HepG2 (cell line): ENCODE measurements around the gene GDPGP1. TPM values are rescaled to one million over a fixed set of nuclear protein-coding genes. Genes with fewer than 3 reads are reported as not detected.
A peak's percentile ranks its signal among the peaks of the same experiment; 100 is the strongest.

Source experiments
- FOXP4 ChIP-seq: sonication (generic); formaldehyde crosslinking; IDR thresholded peaks from 2 replicates; pipeline ENCODE4 v1.4.0; 2020; ENCODE audit warnings: missing genetic modification reagents
- HIC2 ChIP-seq: sonication (generic); formaldehyde crosslinking; IDR thresholded peaks from 2 replicates; pipeline ENCODE4 v1.9.0; 2022; ENCODE audit warnings: low read depth, missing genetic modification reagents
- MAX ChIP-seq: IDR thresholded peaks from 2 replicates; pipeline ENCODE4 v1.6.1; 2012; ENCODE audit warnings: inconsistent platforms
- MED8 ChIP-seq: sonication (generic); formaldehyde crosslinking; IDR thresholded peaks from 2 replicates; pipeline ENCODE4 v1.8.1; 2023; ENCODE audit warnings: mild to moderate bottlenecking, missing genetic modification reagents; ENCODE audit not compliant: insufficient replicate concordance
- MLX ChIP-seq: IDR thresholded peaks from 2 replicates; pipeline ENCODE4 v1.6.1; 2016
- NCOA2 ChIP-seq: sonication (generic); formaldehyde crosslinking; IDR thresholded peaks from 2 replicates; pipeline ENCODE4 v1.8.0; 2022; ENCODE audit warnings: inconsistent platforms
- RXRA ChIP-seq: sonication (generic); formaldehyde crosslinking; IDR thresholded peaks from 2 replicates; pipeline ENCODE4 v1.5.1; 2020; ENCODE audit warnings: missing genetic modification reagents
- TEAD3 ChIP-seq: optimal IDR thresholded peaks from 2 replicates; pipeline ENCODE3; 2016; ENCODE audit warnings: borderline replicate concordance
- UBTF ChIP-seq: sonication (generic); formaldehyde crosslinking; IDR thresholded peaks from 2 replicates; pipeline ENCODE4 v1.4.0; 2020; ENCODE audit warnings: mild to moderate bottlenecking, missing genetic modification reagents
- ZBTB8A ChIP-seq: sonication (generic); formaldehyde crosslinking; IDR thresholded peaks from 2 replicates; pipeline ENCODE4 v1.4.0; 2020; ENCODE audit warnings: mild to moderate bottlenecking, low read depth, missing genetic modification reagents, borderline replicate concordance
- ZNF10 ChIP-seq: sonication (generic); formaldehyde crosslinking; IDR thresholded peaks from 2 replicates; pipeline ENCODE4 v1.4.0; 2020; ENCODE audit warnings: mild to moderate bottlenecking, low read depth, missing genetic modification reagents, borderline replicate concordance
- ZNF367 ChIP-seq: sonication (generic); formaldehyde crosslinking; IDR thresholded peaks from 2 replicates; pipeline ENCODE4 v1.4.0; 2020; ENCODE audit warnings: missing genetic modification reagents, borderline replicate concordance
- ZNF546 ChIP-seq: sonication (generic); formaldehyde crosslinking; conservative IDR thresholded peaks from 2 replicates; pipeline ENCODE4 v1.8.1; 2023; ENCODE audit warnings: mild to moderate bottlenecking, missing genetic modification reagents
- ZSCAN20 ChIP-seq: sonication (generic); formaldehyde crosslinking; IDR thresholded peaks from 2 replicates; pipeline ENCODE4 v1.4.0; 2020; ENCODE audit warnings: missing genetic modification reagents, mild to moderate bottlenecking, borderline replicate concordance
- polyA plus RNA-seq, 8 experiments: library from polyadenylated mRNA; depleted of rRNA in 3 of 8; stranded (reverse) in 7 of 8; unstranded in 1 of 8; fragments of >200 nt; fragmentation: Illumina TruSeq in 4 of 8; extraction: Trizol in 4 of 8; gene quantifications; 2 replicates each; pipeline versions ENCODE4 v1.2.1 to v1.2.3, GENCODE V29; 2011 to 2016; ENCODE audit warnings: low read depth in 4 of 8, missing spikeins in 1 of 8, mixed read lengths in 1 of 8; ENCODE audit not compliant: insufficient read depth in 1 of 8
- total RNA-seq, 5 experiments: library from RNA; depleted of rRNA; stranded (reverse); fragments of >200 nt; fragmentation: Illumina TruSeq; extraction: Trizol; gene quantifications; 2 replicates each; pipeline ENCODE4 v1.2.3, GENCODE V29; 2016; ENCODE audit warnings: low read depth in 1 of 5

The GDPGP1 gene
- total and polyA plus RNA-seq, 2 of the 13 experiments (the other 11 are each of a cell fraction or from before 2014, with no cell fraction given) = 1.5 to 4.3 TPM

- TF ChIP-seq MLX (no peak), HIC2 (peak; percentile 96), UBTF (CRISPR knock-in tag) (no peak), MAX (no peak), MED8 (CRISPR knock-in tag) (no peak), NCOA2 (CRISPR knock-in tag) (no peak), TEAD3 (no peak), ZNF546 (CRISPR knock-in tag) (no peak), ZSCAN20 (no peak), FOXP4 (CRISPR knock-in tag) (0 out of 2 replicates have a peak, but pooled peaks have one; percentile 23), ZNF10 (CRISPR knock-in tag) (no peak), RXRA (CRISPR knock-in tag) (no peak), ZNF367 (CRISPR knock-in tag) (no peak), ZBTB8A (no peak)
These were observed 30.7 kb downstream of the GDPGP1 start (continued) for GRCh38 chr15:90264671-90265070.
